ENCODE results near the gene PTPRR.

The PTPRR gene

DNA sequence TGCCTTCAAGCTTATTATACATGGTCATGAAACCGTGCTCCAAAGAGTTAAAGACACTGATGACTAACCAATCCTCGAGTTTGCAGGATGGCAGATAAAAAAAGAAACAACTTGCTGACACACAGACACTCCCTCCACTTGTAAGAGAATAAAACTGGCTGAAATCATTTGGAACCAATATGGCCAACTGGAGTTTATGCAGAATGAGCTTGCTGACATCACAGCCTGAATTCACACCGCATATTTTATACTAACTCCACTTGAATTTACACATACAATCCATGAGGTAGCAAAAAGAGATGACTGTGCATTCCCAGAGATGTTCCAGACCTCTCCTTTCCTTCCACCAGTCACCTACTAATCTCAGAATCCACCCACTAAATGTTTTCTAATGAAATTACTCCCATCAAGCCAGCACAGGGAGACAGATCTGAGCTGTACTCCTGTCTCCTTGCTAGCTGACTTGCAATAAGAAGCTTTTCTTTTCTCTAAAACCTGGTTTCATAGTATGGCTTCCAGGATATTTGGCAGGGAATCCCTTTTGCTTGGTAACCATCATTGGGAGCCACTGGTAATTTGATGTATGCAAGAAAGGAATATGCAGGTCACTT, 15.8 kb upstream of the PTPRR start:
- Histone ChIP-seq H3K4me3 (ENCODE audit: low read length) (no peak overlapping the region), H3K27me3 (ENCODE audit: control insufficient read depth, insufficient read depth, low read length) (no peaks in the 10 kb centered on the region), H3K9ac (ENCODE audit: low read length) (no peak overlapping the region), H3K36me3 (ENCODE audit: control insufficient read depth, low read depth, low read length) (no peaks in the 10 kb centered on the region), H3K27ac (ENCODE audit: low read length) (no peak overlapping the region), H3K9me3 (ENCODE audit: control insufficient read depth, low read depth, low read length) (no peaks in the 10 kb centered on the region), H3K4me1 (ENCODE audit: control insufficient read depth, low read depth, low read length) (no peaks in the 10 kb centered on the region)

DNA sequence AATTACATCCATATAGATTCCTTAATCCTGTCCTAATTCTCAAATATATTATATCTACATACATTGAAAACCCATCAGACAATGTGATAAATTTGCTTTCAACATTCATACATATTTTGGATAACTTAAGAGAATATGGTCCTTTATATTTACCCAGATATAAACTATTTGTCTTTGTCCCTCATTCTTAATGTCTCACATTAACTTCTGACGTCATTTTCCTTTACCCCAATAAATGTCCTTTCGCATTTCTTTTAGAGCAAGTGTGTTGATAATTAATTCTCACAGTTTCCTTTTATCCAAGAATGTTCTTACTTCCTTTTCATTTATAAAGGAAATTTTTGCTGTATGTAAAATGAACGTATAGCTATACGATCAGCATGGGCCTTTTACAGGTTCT, 12.6 kb upstream of the PTPRR start:
- H3K36me3 ChIP-seq (ENCODE audit: control insufficient read depth, low read depth, low read length): no peaks in the 10 kb centered on the region
- no peak overlapping the region for H3K4me3 ChIP-seq (ENCODE audit: low read length)
- no peak overlapping the region for H3K9ac ChIP-seq (ENCODE audit: low read length)
- no peaks in the 10 kb centered on the region for H3K27me3 ChIP-seq (ENCODE audit: control insufficient read depth, insufficient read depth, low read length)
- no peaks in the 10 kb centered on the region for H3K4me1 ChIP-seq (ENCODE audit: control insufficient read depth, low read depth, low read length)
- H3K9me3 ChIP-seq (ENCODE audit: control insufficient read depth, low read depth, low read length): no peaks in the 10 kb centered on the region
- no peak overlapping the region for H3K27ac ChIP-seq (ENCODE audit: low read length)

DNA sequence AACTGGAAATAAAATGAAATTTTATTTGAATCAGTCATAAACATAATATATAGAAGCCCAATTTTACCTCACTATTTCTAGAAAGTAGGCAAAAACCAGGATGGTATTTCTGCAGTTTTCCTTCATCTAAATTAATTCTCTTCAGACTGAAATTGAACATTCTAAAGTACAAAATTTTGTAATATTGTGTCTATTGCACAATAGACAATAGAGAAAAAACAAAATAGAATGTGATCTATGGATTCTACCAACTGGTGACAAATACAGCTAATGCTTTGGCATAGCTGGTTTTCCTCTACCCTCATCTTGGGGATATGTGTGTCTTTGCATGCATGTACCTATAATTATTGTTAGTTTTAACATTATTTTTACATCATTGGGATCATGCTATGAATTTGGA, 8.5 kb upstream of the PTPRR start:
- Histone ChIP-seq H3K36me3 (ENCODE audit: control insufficient read depth, low read depth, low read length) (no peaks in the 10 kb centered on the region), H3K9me3 (ENCODE audit: control insufficient read depth, low read depth, low read length) (no peaks in the 10 kb centered on the region), H3K27me3 (ENCODE audit: control insufficient read depth, insufficient read depth, low read length) (no peaks in the 10 kb centered on the region), H3K4me3 (ENCODE audit: low read length) (no peak overlapping the region), H3K27ac (ENCODE audit: low read length) (no peak overlapping the region), H3K9ac (ENCODE audit: low read length) (no peak overlapping the region), H3K4me1 (ENCODE audit: control insufficient read depth, low read depth, low read length) (no peaks in the 10 kb centered on the region)

DNA sequence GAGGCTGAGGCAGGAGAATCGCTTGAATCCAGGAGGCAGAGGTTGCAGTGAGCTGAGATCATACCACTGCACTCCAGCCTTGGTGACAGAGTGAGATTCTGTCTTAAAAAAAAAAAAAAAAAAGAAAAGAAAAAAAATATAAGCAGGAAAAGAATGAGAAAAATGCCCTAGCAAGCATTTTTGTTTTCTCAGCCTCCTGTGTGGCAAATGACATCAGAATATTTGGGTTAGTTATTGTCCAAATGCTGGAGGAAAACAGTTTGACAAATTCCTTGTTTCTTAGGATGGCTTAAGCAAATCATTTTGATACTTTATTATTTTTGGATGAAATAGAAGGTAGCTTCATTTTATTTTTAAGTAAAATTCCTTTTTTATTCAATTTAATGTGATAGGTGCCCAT, 7.5 kb upstream of the PTPRR start:
- no peak overlapping the region for H3K4me3 ChIP-seq (ENCODE audit: low read length)
- H3K9ac ChIP-seq (ENCODE audit: low read length): no peak overlapping the region
- no peak overlapping the region for H3K27ac ChIP-seq (ENCODE audit: low read length)
- no peaks in the 10 kb centered on the region for H3K27me3 ChIP-seq (ENCODE audit: control insufficient read depth, insufficient read depth, low read length)
- no peaks in the 10 kb centered on the region for H3K36me3 ChIP-seq (ENCODE audit: control insufficient read depth, low read depth, low read length)
- H3K9me3 ChIP-seq (ENCODE audit: control insufficient read depth, low read depth, low read length): no peaks in the 10 kb centered on the region
- H3K4me1 ChIP-seq (ENCODE audit: control insufficient read depth, low read depth, low read length): no peaks in the 10 kb centered on the region

DNA sequence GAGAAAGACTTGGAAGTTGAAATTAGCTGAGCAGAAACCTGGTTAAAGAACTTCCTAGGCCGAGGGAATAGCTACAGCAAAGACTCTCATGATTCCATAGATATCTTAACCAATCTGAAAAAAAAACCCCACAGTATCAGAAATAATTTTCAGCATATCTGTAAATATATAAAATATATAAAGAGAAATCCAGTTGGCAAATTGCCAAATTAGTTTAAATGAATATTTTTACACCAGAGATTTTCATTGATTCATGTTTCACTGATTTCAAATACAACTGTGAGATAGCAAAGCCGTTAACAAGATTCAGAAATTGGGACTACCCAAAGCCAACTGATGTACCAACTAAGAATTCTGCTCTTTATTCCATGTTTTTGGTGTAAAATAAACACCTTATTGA, 6.8 kb upstream of the PTPRR start:
- H3K27ac ChIP-seq (ENCODE audit: low read length): no peak overlapping the region
- H3K27me3 ChIP-seq (ENCODE audit: control insufficient read depth, insufficient read depth, low read length): no peaks in the 10 kb centered on the region
- no peak overlapping the region for H3K9ac ChIP-seq (ENCODE audit: low read length)
- H3K4me1 ChIP-seq (ENCODE audit: control insufficient read depth, low read depth, low read length): no peaks in the 10 kb centered on the region
- no peaks in the 10 kb centered on the region for H3K36me3 ChIP-seq (ENCODE audit: control insufficient read depth, low read depth, low read length)
- no peak overlapping the region for H3K4me3 ChIP-seq (ENCODE audit: low read length)
- H3K9me3 ChIP-seq (ENCODE audit: control insufficient read depth, low read depth, low read length): no peaks in the 10 kb centered on the region

DNA sequence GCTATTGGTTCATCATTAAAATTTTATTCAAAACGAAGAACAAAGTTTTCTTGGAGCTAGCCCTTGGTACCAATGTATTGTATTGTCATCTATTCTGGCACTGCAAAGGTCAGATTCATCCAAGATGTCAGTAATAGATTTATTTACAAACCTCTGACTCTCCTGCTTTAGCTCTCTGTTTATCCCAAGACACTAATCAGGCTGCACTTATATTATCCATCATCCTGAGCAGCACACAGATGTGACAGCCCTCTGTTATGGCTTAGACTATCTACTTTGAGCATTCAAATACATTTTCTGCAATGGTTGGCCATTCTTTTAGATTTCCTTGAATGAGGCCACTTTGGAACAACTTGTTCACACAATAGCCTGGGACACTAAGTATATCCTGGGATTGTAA, 5.0 kb upstream of the PTPRR start:
- H3K27ac ChIP-seq (ENCODE audit: low read length): no peak overlapping the region
- no peaks in the 10 kb centered on the region for H3K9me3 ChIP-seq (ENCODE audit: control insufficient read depth, low read depth, low read length)
- no peaks in the 10 kb centered on the region for H3K36me3 ChIP-seq (ENCODE audit: control insufficient read depth, low read depth, low read length)
- H3K4me1 ChIP-seq (ENCODE audit: control insufficient read depth, low read depth, low read length): no peaks in the 10 kb centered on the region
- no peak overlapping the region for H3K9ac ChIP-seq (ENCODE audit: low read length)
- peaks cover 14% of the 10 kb centered on the region for H3K27me3 ChIP-seq (ENCODE audit: control insufficient read depth, insufficient read depth, low read length)
- no peak overlapping the region for H3K4me3 ChIP-seq (ENCODE audit: low read length)

DNA sequence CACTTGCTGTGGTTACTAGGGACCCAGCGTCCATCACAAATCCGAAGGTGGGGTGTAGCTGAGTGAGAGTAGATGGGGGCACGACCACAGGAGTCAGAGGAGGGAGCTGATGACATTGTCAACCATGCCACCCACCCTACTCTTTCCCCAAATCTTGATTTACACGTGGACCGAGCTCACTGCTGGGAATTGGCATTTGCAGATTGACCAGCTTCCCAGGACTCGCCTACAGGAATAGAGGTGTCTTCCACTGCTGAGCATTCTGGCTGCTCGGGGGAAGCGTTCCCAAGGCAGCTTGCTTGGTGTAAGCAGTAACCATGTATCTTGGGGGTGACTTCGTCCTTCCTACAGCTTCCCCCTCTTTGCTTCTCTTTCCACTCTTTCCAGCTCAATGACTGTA, 353 bp upstream of the PTPRR start:
- H3K4me1 ChIP-seq (ENCODE audit: control insufficient read depth, low read depth, low read length): no peaks in the 10 kb centered on the region
- H3K27me3 ChIP-seq (ENCODE audit: control insufficient read depth, insufficient read depth, low read length): peaks cover 24% of the 10 kb centered on the region
- H3K27ac ChIP-seq (ENCODE audit: low read length): no peak overlapping the region
- no peaks in the 10 kb centered on the region for H3K9me3 ChIP-seq (ENCODE audit: control insufficient read depth, low read depth, low read length)
- no peaks in the 10 kb centered on the region for H3K36me3 ChIP-seq (ENCODE audit: control insufficient read depth, low read depth, low read length)
- H3K9ac ChIP-seq (ENCODE audit: low read length): no peak overlapping the region
- peak overlapping the region; percentile 39 for H3K4me3 ChIP-seq (ENCODE audit: low read length)

DNA sequence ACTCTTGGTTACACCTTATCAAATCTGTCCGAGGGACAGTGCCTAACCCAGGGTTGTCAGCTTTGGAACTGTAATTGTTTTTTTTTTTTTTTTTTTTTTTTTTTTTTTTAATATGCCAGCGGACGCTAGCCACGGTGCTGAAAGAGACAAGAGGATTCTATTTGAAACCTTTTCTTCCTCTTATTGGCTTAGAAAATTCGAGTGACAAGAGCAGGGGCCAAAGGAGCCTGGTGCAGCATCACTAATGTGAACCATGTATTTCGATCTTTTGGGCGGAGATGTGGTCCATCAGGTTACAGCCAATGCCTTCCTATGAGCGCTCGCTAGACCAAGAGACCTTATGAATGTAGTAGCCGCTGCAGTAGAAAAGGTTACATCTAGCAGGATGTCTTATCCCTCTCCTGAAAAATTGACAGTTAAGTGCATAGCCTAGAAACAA, 922 bp downstream of the PTPRR start:
- Histone ChIP-seq H3K9me3 (ENCODE audit: control insufficient read depth, low read depth, low read length) (no peaks in the 10 kb centered on the region), H3K9ac (ENCODE audit: low read length) (no peak overlapping the region), H3K36me3 (ENCODE audit: control insufficient read depth, low read depth, low read length) (no peaks in the 10 kb centered on the region), H3K4me1 (ENCODE audit: control insufficient read depth, low read depth, low read length) (no peaks in the 10 kb centered on the region), H3K27me3 (ENCODE audit: control insufficient read depth, insufficient read depth, low read length) (peaks cover 24% of the 10 kb centered on the region), H3K4me3 (ENCODE audit: low read length) (peak overlapping the region; percentile 60), H3K27ac (ENCODE audit: low read length) (no peak overlapping the region)

DNA sequence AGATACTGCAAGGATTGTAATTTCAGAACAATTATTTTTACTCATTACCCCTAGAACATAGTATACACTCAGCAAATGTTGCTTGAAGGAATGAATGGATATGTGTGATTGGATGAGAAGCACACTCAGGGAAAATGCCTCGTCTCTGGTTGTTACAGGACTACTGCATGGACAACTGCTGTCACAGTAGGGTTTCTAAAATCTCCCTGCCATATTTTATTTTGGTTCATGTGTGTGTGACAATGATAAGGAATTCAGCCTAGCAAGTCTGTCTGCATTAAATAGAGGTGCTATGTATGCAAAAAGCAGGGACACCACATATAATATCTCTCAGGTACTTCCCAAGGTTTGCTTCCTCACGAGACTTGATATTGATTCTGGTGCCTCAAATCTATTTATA, 1.4 kb downstream of the PTPRR start:
- H3K4me3 ChIP-seq (ENCODE audit: low read length): no peak overlapping the region
- H3K9me3 ChIP-seq (ENCODE audit: control insufficient read depth, low read depth, low read length): no peaks in the 10 kb centered on the region
- peaks cover 24% of the 10 kb centered on the region for H3K27me3 ChIP-seq (ENCODE audit: control insufficient read depth, insufficient read depth, low read length)
- H3K9ac ChIP-seq (ENCODE audit: low read length): no peak overlapping the region
- H3K36me3 ChIP-seq (ENCODE audit: control insufficient read depth, low read depth, low read length): no peaks in the 10 kb centered on the region
- H3K4me1 ChIP-seq (ENCODE audit: control insufficient read depth, low read depth, low read length): no peaks in the 10 kb centered on the region
- no peak overlapping the region for H3K27ac ChIP-seq (ENCODE audit: low read length)

DNA sequence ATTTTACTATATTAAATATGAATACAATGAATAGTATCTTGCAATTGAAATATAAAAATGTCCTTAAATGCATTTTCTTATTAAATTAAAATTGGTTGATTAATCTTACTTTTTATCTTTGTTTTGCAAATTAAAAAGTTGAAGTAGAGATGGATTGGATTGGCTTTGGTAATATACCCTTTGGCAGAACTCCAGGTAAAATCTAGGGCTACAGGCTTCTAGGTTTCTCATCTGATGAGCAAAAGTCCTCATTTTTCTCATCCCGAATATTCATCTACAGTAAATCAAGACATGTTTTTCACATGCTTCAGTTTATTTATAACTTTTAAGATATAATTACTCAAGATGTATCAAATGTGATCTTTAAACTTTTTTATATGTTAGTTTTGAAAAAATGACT, 2.2 kb downstream of the PTPRR start:
- no peak overlapping the region for H3K4me3 ChIP-seq (ENCODE audit: low read length)
- H3K27me3 ChIP-seq (ENCODE audit: control insufficient read depth, insufficient read depth, low read length): peaks cover 24% of the 10 kb centered on the region
- H3K9ac ChIP-seq (ENCODE audit: low read length): no peak overlapping the region

DNA sequence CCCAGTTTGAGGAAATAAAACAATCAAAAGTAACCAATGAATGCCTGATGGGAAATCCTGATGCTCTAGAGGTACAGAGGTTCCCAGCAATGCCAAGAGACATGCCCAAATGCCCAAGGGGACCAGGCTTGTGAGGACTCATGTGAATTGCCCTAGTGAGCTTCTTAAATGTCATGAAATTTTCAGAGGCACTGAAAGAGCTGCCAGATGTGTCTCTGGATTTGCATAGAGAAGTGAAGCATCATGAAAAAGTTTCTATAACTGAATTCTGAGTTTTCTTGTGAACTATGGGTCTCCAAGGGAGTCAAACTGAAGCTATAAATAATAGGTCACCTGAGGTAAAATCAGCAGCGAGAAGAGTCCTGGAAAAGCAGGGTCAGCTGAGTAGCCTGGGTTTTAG, 9.9 kb downstream of the PTPRR start:
- no peaks in the 10 kb centered on the region for H3K36me3 ChIP-seq (ENCODE audit: control insufficient read depth, low read depth, low read length)
- H3K4me3 ChIP-seq (ENCODE audit: low read length): no peak overlapping the region
- no peak overlapping the region for H3K9ac ChIP-seq (ENCODE audit: low read length)
- no peaks in the 10 kb centered on the region for H3K9me3 ChIP-seq (ENCODE audit: control insufficient read depth, low read depth, low read length)
- no peak overlapping the region for H3K27ac ChIP-seq (ENCODE audit: low read length)
- H3K27me3 ChIP-seq (ENCODE audit: control insufficient read depth, insufficient read depth, low read length): no peaks in the 10 kb centered on the region
- peaks cover 9% of the 10 kb centered on the region for H3K4me1 ChIP-seq (ENCODE audit: control insufficient read depth, low read depth, low read length)

More for the DNA sequence above, 2.2 kb downstream of the PTPRR start:
- Histone ChIP-seq H3K27ac (ENCODE audit: low read length) (no peak overlapping the region), H3K9me3 (ENCODE audit: control insufficient read depth, low read depth, low read length) (no peaks in the 10 kb centered on the region), H3K4me1 (ENCODE audit: control insufficient read depth, low read depth, low read length) (no peaks in the 10 kb centered on the region), H3K36me3 (ENCODE audit: control insufficient read depth, low read depth, low read length) (no peaks in the 10 kb centered on the region)

DNA sequence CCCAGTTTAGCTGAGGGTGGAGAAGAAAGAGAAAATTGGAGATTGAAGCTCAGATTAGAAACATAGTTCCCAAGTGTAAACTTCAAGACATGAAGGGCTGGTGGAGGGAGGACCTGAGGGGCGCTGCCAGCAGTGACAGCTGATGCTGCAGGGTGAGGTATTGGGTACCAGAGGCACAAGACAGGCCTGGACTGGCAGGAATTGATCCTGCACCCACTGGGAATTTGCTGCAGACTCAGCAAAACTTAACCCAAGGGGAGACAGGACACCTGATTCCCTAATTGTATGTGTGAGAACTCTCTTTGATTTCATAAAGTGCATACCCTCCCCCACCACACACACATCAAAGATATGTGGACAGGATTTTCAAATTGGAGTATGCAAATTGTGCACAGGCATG, 11.6 kb downstream of the PTPRR start:
- Histone ChIP-seq H3K36me3 (ENCODE audit: control insufficient read depth, low read depth, low read length) (no peaks in the 10 kb centered on the region), H3K9me3 (ENCODE audit: control insufficient read depth, low read depth, low read length) (no peaks in the 10 kb centered on the region), H3K27me3 (ENCODE audit: control insufficient read depth, insufficient read depth, low read length) (no peaks in the 10 kb centered on the region), H3K4me1 (ENCODE audit: control insufficient read depth, low read depth, low read length) (peaks cover 9% of the 10 kb centered on the region), H3K27ac (ENCODE audit: low read length) (no peak overlapping the region), H3K4me3 (ENCODE audit: low read length) (no peak overlapping the region), H3K9ac (ENCODE audit: low read length) (no peak overlapping the region)

All from iPS-18a (cell line).